UCSD-AML1 (cell line): ENCODE measurements around the gene PGA3.
"Not testable (repeated sequence)": the region's sequence is repeated elsewhere in the genome, so short reads cannot be mapped to it uniquely, and the experiment has no call there.

Source experiments
- DNase-seq: peaks from one replicate; lab custom pipeline; 2025; ENCODE audit not compliant: unreplicated experiment; lab: John Stamatoyannopoulos, UW

Gene PGA3

DNA sequence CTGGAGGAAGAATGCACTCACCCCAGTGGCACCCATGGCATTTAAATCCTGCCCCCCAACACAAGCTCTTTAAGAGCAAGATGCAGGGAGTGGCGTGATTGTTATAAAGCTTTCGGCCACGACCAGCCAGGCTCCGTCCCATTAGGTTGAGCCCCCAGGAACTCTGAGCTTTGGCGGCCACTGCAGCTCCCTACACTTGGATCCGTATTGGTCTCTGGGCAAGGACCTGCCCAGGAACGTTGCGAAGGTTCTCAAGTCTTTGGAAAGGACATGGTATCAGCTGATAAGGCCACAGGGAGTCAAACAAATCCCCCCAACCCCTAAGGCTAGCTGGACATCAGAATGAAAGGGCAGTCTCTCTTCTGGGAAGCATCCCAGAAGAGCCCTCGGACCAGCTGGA is 32.7 kb upstream of the PGA3 start:
- no peak for DNase-seq

DNA sequence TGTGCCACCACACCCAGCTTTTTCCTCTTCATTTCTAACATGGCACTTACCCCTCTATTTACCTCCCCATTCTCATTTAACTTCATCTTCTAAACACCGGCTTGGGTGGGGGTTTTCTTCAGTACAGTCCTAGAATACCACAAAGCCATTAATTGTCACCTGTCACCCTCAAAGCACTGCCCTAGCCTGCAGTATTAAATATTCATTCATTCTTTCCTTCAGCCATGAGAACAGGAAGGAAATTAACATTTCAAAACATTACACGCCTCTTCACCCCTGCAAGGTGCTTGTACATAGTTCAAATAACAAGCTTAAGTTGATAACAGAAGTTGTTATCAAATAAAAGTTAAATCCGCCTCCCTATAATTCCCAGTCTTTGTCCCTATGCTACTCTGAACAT is 31.4 kb upstream of the PGA3 start:
- no peak for DNase-seq

DNA sequence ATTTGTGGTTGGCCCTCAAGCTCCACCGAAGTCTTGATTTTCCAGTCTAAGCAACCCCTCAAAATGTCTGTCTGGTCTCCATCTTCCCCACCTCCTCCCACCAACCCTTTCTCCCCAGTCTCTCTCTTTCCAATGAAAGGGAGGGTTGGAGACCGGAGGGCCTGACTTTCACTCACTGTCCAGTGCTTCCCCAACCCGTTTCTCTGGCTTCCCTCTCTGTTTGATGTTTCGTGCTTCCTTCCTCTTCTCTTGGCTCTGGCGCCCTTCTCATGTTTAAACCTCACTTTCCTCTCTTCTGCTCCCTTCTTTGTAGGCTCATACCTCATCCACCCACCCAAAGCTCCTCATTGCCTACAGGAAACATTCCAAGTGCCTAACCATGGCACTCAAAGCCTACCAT is 31.0 kb upstream of the PGA3 start:
- DNase-seq: no peak

DNA sequence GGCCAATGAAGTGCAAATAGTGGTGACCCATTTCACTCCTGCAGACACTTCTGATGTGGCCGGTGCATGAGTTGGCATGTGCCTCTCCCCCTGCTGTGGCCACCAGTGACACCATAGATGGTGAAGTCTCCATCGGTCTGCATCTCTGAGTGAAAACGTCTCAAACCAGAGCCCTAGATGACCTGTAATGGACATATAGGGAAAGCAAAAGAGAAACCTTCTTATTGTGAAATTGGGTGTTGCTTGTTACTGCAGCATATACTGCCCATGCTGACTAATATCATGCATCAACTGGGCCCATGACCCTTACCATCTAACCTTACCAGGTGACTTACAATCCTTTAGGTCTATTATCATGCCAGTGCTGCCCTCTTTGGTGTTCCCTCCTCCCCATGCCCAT is 30.4 kb upstream of the PGA3 start:
- no peak for DNase-seq

DNA sequence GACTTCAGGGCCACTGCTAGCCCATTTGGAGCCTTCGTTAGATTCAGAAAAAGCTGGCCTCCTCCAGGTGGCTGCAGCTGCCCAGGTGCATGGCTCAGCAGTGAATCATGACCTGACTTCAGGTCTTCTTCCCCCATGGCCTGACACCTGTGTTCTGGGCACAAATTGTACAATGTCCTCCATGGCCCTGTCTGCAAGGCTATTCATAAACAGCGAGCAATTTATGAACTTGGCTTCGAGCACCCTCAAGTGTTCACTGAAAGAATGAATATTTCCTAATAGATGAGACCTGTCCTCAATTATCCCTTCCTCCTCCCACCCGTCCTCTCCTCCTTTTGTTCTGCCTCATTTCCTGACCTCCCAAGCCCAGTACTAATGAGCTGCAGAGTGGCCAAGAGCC is 29.9 kb upstream of the PGA3 start:
- no peak for DNase-seq

DNA sequence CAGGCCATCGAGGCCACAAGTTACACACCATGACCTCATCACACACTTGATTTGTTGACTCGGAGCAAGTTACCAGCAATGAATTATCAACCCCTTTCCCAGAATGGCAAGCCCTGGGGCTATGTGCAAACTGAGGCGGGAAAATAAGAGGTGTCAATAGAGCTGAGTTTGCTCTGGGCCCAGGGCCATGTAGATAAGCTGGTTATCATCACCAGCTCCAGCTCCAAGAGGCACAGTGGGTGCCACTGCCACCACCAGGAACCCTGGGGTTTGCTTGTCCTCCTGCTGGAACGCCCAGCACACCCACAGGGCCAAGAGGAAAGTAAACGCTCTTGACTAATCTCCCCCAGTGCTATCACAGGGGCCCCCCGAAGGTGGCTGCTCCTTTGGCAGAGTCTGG is 29.0 kb upstream of the PGA3 start:
- DNase-seq: no peak

DNA sequence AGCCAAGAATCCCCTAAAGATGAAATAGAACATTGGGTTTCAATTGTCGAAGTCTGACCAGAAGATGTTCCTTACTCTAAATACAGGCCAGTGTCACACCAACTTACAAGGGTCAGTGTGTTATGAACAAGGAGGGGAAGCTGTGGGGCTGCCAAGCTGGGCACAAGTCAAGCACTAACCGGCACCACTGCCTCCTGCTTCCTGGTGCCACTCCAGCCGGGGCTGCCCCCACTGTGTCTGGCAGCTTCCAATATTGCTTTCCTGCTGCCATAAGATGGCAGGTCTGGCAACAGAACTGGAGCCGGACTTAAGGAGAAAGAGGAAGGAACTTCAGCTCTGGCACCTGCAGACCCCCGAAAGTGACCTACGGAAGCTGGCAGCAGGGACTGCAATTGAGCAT is 28.4 kb upstream of the PGA3 start:
- no peak for DNase-seq

DNA sequence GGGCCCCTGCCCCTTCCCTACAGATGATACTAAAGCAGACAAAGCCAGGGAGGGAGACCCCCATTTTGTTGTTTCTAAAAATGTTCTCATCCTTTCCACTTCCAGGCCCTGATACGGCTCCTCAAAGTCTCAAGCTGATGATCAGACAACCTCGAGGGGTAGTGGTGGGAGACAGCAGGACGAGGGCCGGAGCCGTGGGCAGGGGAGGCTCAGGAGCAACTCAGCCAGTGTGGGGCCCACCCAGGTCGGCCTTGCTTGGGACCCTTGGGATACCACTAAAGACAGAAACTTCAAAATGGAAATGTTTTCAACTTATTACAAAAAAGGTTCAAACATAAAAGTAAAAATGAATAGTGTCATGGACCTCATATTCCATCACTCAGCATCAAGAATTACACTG is 26.9 kb upstream of the PGA3 start:
- no peak for DNase-seq

DNA sequence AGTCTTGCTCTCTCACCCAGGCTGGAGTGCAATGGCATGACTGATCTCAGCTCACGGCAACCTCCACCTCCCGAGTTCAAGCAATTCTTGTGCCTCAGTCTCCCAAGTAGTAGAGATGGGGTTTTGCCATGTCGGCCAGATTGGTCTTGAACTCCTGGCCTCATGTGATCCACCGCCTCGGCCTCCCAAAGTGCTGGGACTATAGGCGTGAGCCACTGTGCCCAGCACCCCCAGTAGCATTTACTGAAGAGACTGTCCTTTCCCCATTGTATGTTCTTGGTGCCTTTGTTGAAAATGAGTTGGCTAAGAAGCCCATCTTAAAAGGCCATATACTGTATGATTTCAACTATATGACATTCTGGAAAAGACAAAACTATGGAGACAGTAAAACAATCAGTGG is 23.1 kb upstream of the PGA3 start:
- not testable (repeated sequence) for DNase-seq

DNA sequence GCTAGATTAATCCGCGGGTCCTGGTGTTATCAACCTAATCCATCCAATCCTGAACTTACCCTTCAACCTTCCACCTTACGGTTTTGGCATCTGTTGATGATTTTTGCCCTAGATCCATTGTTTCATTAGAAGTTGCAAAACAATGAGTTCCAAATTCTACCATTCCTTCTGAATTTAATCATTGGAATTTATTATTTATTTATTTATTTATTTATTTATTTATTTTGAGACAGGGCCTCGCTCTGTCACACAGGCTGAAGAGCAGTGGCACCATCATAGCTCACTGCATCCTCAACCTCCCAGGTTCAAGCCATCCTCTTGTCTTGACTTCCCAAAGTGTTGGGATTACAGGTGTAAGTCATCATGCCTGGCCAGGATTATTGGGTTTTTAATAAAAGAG is 21.8 kb upstream of the PGA3 start:
- no peak for DNase-seq

DNA sequence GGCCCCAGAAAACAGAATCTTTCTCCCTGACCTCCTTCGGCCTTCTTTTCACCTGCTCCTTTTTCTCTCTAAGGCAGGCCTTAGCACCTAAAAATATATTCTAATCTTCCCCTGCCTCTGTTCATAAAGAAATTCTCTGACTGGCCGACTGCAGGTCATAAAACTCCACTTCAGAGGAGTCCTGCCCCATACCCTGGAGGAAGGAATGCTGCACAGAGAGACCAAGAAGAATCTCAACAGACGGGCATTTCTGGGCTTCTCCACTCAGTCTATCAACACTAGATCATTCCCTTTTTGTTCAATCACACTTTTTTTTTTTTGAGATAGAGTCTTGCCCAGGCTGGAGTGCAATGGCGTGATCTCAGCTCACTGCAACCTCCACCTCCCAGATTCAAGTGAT is 19.7 kb upstream of the PGA3 start:
- DNase-seq: no peak

DNA sequence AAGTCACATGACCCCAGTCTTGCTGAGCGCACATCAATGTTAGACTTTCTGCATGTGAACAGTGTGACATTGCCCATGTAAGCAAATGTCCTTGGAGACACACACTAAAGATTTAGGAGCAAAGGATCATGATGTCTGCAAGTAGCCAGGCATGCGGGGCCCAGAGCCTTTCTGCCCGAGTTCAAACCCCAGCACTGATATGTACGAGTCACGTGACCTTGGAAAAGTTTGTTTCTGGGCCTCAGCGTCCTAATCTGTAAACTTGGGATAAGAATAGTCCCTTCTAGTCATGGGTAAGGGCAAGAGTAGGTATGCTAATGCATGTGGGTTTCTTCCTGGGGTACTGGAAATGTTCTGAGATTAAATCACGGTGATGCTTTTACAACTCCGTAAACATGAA is 16.8 kb upstream of the PGA3 start:
- DNase-seq: no peak

DNA sequence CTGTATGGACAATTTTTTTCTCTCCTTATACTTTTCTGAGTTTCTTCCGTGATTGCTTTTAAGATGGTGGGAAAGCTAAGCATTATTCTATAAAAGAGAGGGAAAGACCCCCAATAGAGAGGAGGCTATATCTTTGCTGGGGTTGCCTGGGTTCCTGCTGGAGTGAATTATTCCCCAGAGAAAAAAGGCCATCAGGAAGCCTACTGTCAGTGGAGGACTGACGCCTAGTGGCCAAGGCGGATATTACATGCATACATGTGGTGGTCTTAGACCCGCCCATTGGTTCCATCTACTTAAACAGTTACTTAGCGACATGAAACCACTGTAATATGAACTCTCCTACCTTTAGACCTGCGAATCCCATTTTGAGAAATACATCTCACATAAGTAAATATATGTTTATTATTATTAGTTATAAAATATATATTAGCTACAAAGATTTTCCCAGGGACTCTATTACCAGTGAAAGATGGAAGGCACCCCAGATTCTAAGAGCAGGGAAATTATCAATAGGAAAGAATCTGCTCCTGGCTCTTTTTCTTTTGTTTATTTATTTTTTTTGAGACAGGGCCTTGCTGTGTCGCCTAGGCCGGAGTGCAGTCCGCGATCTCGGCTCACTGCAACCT is 15.7 kb upstream of the PGA3 start:
- DNase-seq: peak; percentile 60

DNA sequence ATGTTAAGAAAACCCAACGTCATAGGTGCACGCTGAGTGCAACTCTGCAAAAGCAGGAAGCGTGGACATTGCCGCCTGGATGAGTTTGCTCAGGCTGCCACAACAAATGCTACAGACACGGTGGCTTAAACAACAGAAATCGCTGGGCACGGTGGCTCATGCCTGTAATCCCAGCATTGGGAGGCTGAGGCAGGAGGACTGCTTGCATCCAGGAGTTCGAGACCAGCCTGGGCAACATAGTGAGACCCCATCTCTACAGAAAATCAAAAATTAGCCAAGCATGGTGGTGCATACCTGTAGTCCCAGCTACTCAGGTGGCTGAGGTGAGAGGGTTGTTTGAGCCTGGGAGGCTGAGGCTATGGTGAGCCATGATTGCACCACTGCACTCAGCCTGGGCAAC is 13.4 kb upstream of the PGA3 start:
- DNase-seq: no peak

DNA sequence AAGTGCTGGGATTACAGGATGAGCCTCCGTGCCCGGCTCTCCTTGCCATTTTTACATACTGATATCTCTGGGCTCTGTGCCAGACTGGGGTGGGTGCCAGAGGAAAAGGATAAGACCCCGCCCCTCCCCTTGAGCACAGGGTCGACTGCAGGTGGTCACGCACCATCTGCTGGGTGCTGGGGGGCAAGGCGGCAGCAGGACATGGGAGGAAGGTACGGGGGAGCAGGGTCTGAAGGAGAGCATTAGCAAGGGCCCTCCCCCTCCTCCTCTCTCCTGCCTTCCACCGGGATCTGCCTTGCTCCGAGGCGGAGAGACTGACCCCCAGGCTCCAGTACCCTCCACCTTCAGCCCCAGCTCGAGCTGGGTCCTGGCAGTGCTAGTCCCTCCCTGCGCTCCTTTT is 9.7 kb upstream of the PGA3 start:
- DNase-seq: no peak

DNA sequence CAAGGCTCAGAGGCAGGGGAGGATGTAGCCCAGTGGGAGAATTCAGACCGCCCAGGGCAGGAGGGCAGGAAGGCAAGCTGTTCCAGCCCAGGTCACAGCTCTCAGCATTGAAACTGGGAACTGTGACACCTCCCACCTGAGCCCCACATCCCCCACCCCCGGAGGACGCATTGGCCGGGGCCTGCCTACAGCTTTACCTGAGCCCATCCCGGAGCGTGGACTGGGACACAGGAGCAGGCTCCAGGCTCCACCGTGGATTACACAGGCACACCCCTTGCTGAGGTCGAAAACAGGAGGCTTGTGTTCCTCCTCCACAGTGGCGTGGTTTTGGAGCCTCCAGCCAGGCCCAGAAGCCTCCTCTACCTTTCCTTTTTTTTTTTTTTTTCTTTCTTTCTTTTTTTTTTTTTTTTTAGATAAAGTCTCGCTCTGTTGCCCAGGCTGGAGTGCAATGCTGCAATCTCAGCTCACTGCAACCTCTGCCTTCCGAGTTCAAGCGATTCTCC is 9.1 kb upstream of the PGA3 start:
- no peak for DNase-seq

DNA sequence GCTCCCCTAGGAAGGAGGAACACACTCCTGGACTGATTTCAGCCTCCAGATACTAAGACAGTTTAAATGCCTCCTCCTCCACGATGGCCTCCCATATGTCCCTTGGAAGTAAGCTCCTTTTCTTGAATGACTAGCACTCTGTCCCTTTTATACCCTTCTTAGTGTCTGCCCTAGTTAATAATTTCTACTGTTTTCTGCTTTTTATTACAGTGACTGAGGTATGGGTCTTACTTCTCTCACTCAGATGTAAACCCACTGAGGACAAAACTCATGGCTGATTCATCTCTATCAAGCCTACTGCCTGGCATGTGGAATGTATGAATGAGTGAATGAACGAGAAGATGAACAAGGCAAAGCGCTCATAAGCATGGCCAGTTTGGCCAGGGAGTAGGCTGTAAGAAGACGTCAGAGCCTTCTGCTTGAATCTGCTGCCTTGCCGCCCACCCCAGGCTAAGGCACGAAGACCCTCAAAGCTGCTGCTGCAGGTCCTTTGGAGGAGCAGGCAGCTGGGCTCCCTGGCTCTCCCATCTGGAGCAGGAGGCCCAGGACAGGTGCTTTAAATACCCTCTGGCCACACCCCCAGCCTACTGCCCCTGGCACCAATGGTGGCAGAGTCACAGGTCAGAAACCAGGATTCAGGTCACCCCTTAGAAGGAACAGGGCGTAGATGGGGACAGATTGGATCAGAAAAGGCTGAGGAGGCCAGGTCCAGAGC is 8.2 kb upstream of the PGA3 start:
- DNase-seq: no peak

DNA sequence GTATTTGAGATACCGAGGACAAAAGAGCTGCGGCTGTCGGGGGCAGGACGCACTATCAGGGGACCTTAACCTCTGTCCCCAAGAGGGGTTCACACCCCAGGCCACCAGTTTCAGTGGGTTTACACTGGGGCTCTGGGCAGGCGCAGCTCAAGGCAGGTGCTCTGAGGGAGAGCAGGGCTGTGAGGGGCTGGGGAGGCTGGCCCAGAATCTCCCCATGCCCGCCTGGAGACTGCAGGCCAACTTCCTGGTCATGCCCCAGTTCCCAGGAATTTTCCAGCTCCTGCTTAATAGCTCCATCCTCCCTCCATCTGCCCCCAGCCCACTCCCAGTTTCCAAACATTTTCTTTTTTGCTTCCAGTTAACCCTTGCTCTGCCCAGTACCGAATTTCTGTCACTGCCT is 7.6 kb upstream of the PGA3 start:
- no peak for DNase-seq

DNA sequence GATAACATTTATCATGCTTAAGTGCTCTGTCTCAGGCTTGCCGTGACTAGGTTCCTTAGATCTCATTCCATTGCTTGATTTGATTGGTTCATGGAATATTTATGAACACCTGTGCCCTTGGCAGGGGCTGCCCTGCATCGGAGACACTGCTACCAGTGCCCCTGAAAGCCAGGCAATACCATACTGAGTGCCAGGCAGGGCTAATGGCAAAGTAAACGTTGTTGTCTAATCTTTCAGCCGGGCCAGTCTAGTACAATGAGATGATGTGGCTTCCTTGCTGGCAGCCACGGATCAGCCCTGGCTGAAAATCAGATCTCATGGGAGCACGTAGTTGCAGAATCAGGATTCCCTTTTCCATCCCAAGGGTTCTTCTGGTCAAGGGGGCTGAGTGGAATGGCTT is 5.0 kb upstream of the PGA3 start:
- DNase-seq: no peak

DNA sequence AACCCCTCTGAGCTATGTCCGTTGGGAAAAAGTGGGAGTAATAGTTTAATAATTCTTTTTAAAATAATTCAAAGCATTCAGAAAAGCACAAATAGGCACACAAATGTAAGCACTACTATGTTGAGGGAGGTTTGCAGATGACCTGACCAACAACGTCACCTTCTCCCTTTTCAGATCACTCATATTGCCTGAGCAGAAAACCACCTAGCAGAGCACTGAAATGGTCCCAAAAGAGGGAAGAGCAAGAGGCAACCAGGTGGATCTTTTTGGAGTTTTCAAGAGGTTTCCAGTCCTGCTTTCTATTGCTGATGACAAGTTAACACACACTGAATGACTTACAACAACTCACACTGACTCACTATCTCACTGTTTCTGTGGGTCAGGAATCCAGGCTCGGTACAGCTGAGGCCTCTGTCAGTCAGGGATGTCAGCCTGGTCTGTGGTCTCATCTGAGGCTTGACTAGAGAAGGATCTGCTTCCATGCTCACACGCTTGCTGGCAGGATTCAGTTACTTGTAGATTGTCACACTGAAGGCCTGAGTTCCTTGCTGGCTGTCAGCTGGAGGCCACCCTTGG is 4.3 kb upstream of the PGA3 start:
- DNase-seq: no peak

DNA sequence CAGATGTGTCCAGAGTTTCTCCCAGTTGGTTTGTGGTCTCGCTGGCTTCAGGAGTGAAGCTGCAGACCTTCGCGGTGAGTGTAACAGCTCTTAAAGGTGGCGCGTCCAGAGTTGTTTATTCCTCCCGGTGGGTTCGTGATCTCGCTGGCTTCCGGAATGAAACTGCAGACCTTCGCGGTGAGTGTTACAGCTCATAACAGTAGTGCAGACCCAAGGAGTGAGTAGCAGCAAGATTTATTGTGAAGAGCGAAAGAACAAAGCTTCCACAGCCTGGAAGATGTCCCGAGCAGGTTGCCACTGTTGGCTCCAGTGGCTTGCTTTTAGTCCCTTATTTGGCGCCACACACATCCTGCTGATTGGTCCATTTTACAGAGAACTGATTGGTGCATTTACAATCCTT is 1.8 kb upstream of the PGA3 start:
- DNase-seq: no peak

DNA sequence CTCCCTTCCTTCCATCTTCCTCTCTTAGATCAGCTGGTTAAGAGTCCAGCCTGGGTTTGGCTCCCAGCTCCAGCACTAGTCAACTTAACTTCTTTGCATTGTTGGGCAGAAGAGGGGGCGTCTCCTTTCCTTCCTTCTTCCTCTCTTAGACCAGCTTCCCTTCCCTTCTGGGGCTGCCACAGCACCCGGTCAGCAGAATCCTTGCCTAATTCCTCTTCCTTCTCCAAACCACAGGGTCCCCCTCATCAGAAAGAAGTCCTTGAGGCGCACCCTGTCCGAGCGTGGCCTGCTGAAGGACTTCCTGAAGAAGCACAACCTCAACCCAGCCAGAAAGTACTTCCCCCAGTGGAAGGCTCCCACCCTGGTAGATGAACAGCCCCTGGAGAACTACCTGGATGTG is 558 bp downstream of the PGA3 start:
- not testable (repeated sequence) for DNase-seq
